HG03060 (cell line): Measurements from ENCODE around the gene SKOR1.

Source experiments
- ATAC-seq: cut with Tn5 transposase; IDR thresholded peaks from one replicate; pipeline ENCODE4 v1.9.1; 2021; ENCODE audit warnings: low read depth, moderate number of reproducible peaks; ENCODE audit not compliant: unreplicated experiment

SKOR1 gene

GRCh38 chr15:67816668-67817067, 8.6 kb upstream of the SKOR1 start:
- no peak for ATAC-seq

- ATAC-seq, result no peak
Observed at GRCh38 chr15:67818464-67818863, 6.8 kb upstream of the SKOR1 start.

- ATAC-seq, result no peak
Observed at GRCh38 chr15:67819636-67820035, 5.7 kb upstream of the SKOR1 start.

- ATAC-seq, result no peak
Observed at GRCh38 chr15:67820122-67820991, 5.0 kb upstream of the SKOR1 start.

- no peak for ATAC-seq
Observed at GRCh38 chr15:67820992-67821783, 4.1 kb upstream of the SKOR1 start.

- ATAC-seq, result no peak
Observed at GRCh38 chr15:67821784-67822440, 3.4 kb upstream of the SKOR1 start.

GRCh38 chr15:67822537-67823313, 2.6 kb upstream of the SKOR1 start:
- no peak for ATAC-seq

- ATAC-seq, result no peak
Observed at GRCh38 chr15:67823314-67824196, 1.8 kb upstream of the SKOR1 start.

- no peak for ATAC-seq
Observed at GRCh38 chr15:67824197-67824968, 926 bp upstream of the SKOR1 start.

GRCh38 chr15:67825881-67826716, 790 bp downstream of the SKOR1 start:
- no peak for ATAC-seq

GRCh38 chr15:67826717-67827561, 1.6 kb downstream of the SKOR1 start:
- ATAC-seq, result no peak

- no peak for ATAC-seq
Observed at GRCh38 chr15:67827562-67828277, 2.4 kb downstream of the SKOR1 start.

GRCh38 chr15:67828278-67828968, 3.1 kb downstream of the SKOR1 start:
- no peak for ATAC-seq

GRCh38 chr15:67828969-67829646, 3.8 kb downstream of the SKOR1 start:
- no peak for ATAC-seq
